Mammary epithelial cell (primary cell): Measurements from ENCODE around the gene LRRFIP1.

ENCODE experiments used
- CTCF ChIP-seq, 2 donors: IDR thresholded peaks in 1 of 2; conservative IDR thresholded peaks in 1 of 2; 2 replicates each; pipeline ENCODE4 v1.5.1; 2011 to 2012; ENCODE audit warnings: inconsistent platforms in 2 of 2, low read length in 2 of 2, mild to moderate bottlenecking in 2 of 2, control low read depth in 1 of 2, low read depth in 1 of 2; ENCODE audit not compliant: insufficient read depth in 1 of 2; ENCODE audit errors: extremely low read depth in 1 of 2
- EZH2 ChIP-seq: IDR thresholded peaks from 2 replicates; pipeline ENCODE4 v1.6.1; 2012; ENCODE audit warnings: low read length, inconsistent platforms, borderline replicate concordance

- TF ChIP-seq CTCF (conservative IDR thresholded peaks at IDR 0.05 in 1 of 2, IDR thresholded peaks at IDR 0.05 in 1 of 2; ENCODE audit: extremely low read depth in 1 of 2, insufficient read depth in 1 of 2, low read depth in 1 of 2, low read length in 2 of 2) (no peak), EZH2 (no peak)
Observed at GRCh38 chr2:237649541-237650454, 22.4 kb downstream of the LRRFIP1 start.
